H9 (cell line): ENCODE data around the gene SLC26A2. TPM values are rescaled to one million over a fixed set of nuclear protein-coding genes. Genes with fewer than 3 reads are reported as not detected.
"Not testable (repeated sequence)": the region's sequence is repeated elsewhere in the genome, so short reads cannot be mapped to it uniquely, and the experiment has no call there.

ENCODE experiments used
- DNase-seq: peaks from one replicate; pipeline ENCODE4 v3.0.0-alpha.2; 2017
- H2AFZ ChIP-seq: one replicate; pipeline ENCODE4 v1.6.1; 2013; ENCODE audit warnings: mild to moderate bottlenecking, low read length, control low read depth, moderate library complexity
- H2AK5ac ChIP-seq: 2 replicates; pipeline ENCODE4 v1.6.1; 2013; ENCODE audit warnings: low read length, control low read depth, mixed read lengths; ENCODE audit not compliant: insufficient read length
- H2BK120ac ChIP-seq: one replicate; pipeline ENCODE4 v1.6.1; 2013; ENCODE audit warnings: low read depth, mild to moderate bottlenecking, low read length, control low read depth, inconsistent platforms; ENCODE audit not compliant: poor library complexity, severe bottlenecking
- H2BK12ac ChIP-seq: 2 replicates; pipeline ENCODE4 v1.6.1; 2013; ENCODE audit warnings: low read length, control low read depth, mixed read lengths, low read depth; ENCODE audit not compliant: insufficient read length
- H2BK15ac ChIP-seq: 2 replicates; pipeline ENCODE4 v1.6.1; 2013; ENCODE audit warnings: low read depth, low read length, control low read depth
- H2BK20ac ChIP-seq: one replicate; pipeline ENCODE4 v1.6.1; 2013; ENCODE audit warnings: low read depth, mild to moderate bottlenecking, low read length, control low read depth, inconsistent platforms; ENCODE audit not compliant: poor library complexity, severe bottlenecking
- H2BK5ac ChIP-seq: 2 replicates; pipeline ENCODE4 v1.6.1; 2013; ENCODE audit warnings: low read length, control low read depth, mixed read lengths; ENCODE audit not compliant: insufficient read length
- H3K14ac ChIP-seq: 2 replicates; pipeline ENCODE4 v1.6.1; 2013; ENCODE audit warnings: low read length, control low read depth; ENCODE audit not compliant: insufficient read depth
- H3K18ac ChIP-seq: 2 replicates; pipeline ENCODE4 v1.6.1; 2013; ENCODE audit warnings: low read depth, mild to moderate bottlenecking, mixed read lengths, low read length, control low read depth; ENCODE audit not compliant: insufficient read length
- H3K23ac ChIP-seq: 2 replicates; pipeline ENCODE4 v1.6.1; 2013; ENCODE audit warnings: low read length, control low read depth, mixed read lengths, low read depth; ENCODE audit not compliant: insufficient read length
- H3K23me2 ChIP-seq: 2 replicates; pipeline ENCODE4 v1.6.1; 2013; ENCODE audit warnings: low read depth, mild to moderate bottlenecking, mixed read lengths, low read length, control low read depth; ENCODE audit not compliant: insufficient read length, poor library complexity, severe bottlenecking
- H3K27ac ChIP-seq: 2 replicates; pipeline ENCODE4 v1.5.1; 2013; ENCODE audit warnings: low read length, control low read depth, mixed read lengths, low read depth; ENCODE audit not compliant: insufficient read length
- H3K27me3 ChIP-seq: 2 replicates; pipeline ENCODE4 v1.6.1; 2013; ENCODE audit warnings: low read length, control low read depth, inconsistent platforms; ENCODE audit not compliant: insufficient read depth
- H3K4ac ChIP-seq: 2 replicates; pipeline ENCODE4 v1.6.1; 2013; ENCODE audit warnings: low read depth, mild to moderate bottlenecking, control low read depth, inconsistent platforms, low read length, moderate library complexity
- H3K4me1 ChIP-seq: 2 replicates; pipeline ENCODE4 v1.6.1; 2013; ENCODE audit warnings: low read length, control low read depth, inconsistent platforms; ENCODE audit not compliant: insufficient read depth
- H3K4me2 ChIP-seq: 2 replicates; pipeline ENCODE4 v1.6.1; 2013; ENCODE audit warnings: low read length, control low read depth, mixed read lengths; ENCODE audit not compliant: insufficient read length, insufficient read depth
- H3K56ac ChIP-seq: 2 replicates; pipeline ENCODE4 v1.6.1; 2013; ENCODE audit warnings: low read depth, mild to moderate bottlenecking, mixed read lengths, low read length, control low read depth; ENCODE audit not compliant: insufficient read length
- H3K79me1 ChIP-seq: 2 replicates; pipeline ENCODE4 v1.6.1; 2013; ENCODE audit warnings: low read depth, mild to moderate bottlenecking, moderate library complexity, low read length, control low read depth, inconsistent platforms; ENCODE audit not compliant: insufficient read depth, poor library complexity, severe bottlenecking
- H3K79me2 ChIP-seq: 2 replicates; pipeline ENCODE4 v1.6.1; 2013; ENCODE audit warnings: low read length, control low read depth, inconsistent platforms; ENCODE audit not compliant: insufficient read depth
- H3K9ac ChIP-seq: 2 replicates; pipeline ENCODE4 v1.6.1; 2013; ENCODE audit warnings: low read length, control low read depth, mixed read lengths; ENCODE audit not compliant: insufficient read length; ENCODE audit errors: extremely low read depth
- H3K9me3 ChIP-seq: one replicate; pipeline ENCODE4 v1.6.1; 2013; ENCODE audit warnings: low read depth, low read length, inconsistent platforms; ENCODE audit not compliant: control insufficient read depth
- H3T11ph ChIP-seq: one replicate; pipeline ENCODE4 v1.6.1; 2013; ENCODE audit warnings: mild to moderate bottlenecking, low read length, control low read depth, inconsistent platforms
- H4K20me1 ChIP-seq: one replicate; pipeline ENCODE4 v1.6.1; 2013; ENCODE audit not compliant: control insufficient read depth, insufficient read length, insufficient read depth
- H4K5ac ChIP-seq: 2 replicates; pipeline ENCODE4 v1.6.1; 2013; ENCODE audit warnings: low read depth, mild to moderate bottlenecking, mixed read lengths, low read length, control low read depth; ENCODE audit not compliant: insufficient read length
- H4K8ac ChIP-seq: replicated peaks from 2 replicates; pipeline ENCODE4 v1.6.1; 2013; ENCODE audit warnings: low read length, control low read depth, mixed read lengths, low read depth; ENCODE audit not compliant: insufficient read length
- H4K91ac ChIP-seq: 2 replicates; pipeline ENCODE4 v1.6.1; 2013; ENCODE audit warnings: low read depth, mild to moderate bottlenecking, moderate library complexity, mixed read lengths, low read length, control low read depth; ENCODE audit not compliant: insufficient read length
- H3K27ac Mint-ChIP-seq, 3 experiments: 2 replicates in 2 of 3; 3 replicates in 1 of 3; pipeline ENCODE4 v1.8.0; 2020 to 2021; ENCODE audit warnings: mixed read lengths in 3 of 3, mild to moderate bottlenecking in 1 of 3, moderate library complexity in 1 of 3
- H3K27me3 Mint-ChIP-seq: 2 replicates; pipeline ENCODE4 v1.8.0; 2021; ENCODE audit warnings: low read depth, mild to moderate bottlenecking, moderate library complexity, mixed read lengths
- H3K36me3 Mint-ChIP-seq, 3 experiments: 2 replicates in 2 of 3; 3 replicates in 1 of 3; pipeline ENCODE4 v1.8.0; 2020 to 2021; ENCODE audit warnings: low read depth in 3 of 3, mixed read lengths in 3 of 3; ENCODE audit not compliant: insufficient read depth in 1 of 3
- H3K4me1 Mint-ChIP-seq, 2 experiments: 2 replicates each; pipeline ENCODE4 v1.8.0; 2020; ENCODE audit warnings: mixed read lengths in 2 of 2
- H3K4me3 Mint-ChIP-seq, 2 experiments: 2 replicates in 1 of 2; 3 replicates in 1 of 2; pipeline ENCODE4 v1.8.0; 2020 to 2021; ENCODE audit warnings: mild to moderate bottlenecking in 2 of 2, mixed read lengths in 2 of 2, moderate library complexity in 1 of 2
- H3K9me3 Mint-ChIP-seq, 2 experiments: 2 replicates in 1 of 2; 3 replicates in 1 of 2; pipeline ENCODE4 v1.8.0; 2020; ENCODE audit warnings: mild to moderate bottlenecking in 2 of 2, mixed read lengths in 2 of 2, moderate library complexity in 1 of 2
- WGBS: extraction: QIAGEN DNeasy Blood & Tissue Kit; methylation state at CpG from one replicate; pipeline ENCODE4 v1.1.7; 2013; ENCODE audit warnings: missing lambda C conversion rate, low lambda C conversion rate, mixed read lengths; ENCODE audit not compliant: insufficient read length; ENCODE audit errors: extremely low coverage; 5-methylcytosine and 5-hydroxymethylcytosine counted together
- total RNA-seq: library from RNA; stranded (reverse); gene quantifications from 2 replicates; pipeline ENCODE4 v1.2.1, GENCODE V29; 2021

Gene SLC26A2
- total RNA-seq, 1 experiment from 2014 or later: 5.9 TPM

DNA sequence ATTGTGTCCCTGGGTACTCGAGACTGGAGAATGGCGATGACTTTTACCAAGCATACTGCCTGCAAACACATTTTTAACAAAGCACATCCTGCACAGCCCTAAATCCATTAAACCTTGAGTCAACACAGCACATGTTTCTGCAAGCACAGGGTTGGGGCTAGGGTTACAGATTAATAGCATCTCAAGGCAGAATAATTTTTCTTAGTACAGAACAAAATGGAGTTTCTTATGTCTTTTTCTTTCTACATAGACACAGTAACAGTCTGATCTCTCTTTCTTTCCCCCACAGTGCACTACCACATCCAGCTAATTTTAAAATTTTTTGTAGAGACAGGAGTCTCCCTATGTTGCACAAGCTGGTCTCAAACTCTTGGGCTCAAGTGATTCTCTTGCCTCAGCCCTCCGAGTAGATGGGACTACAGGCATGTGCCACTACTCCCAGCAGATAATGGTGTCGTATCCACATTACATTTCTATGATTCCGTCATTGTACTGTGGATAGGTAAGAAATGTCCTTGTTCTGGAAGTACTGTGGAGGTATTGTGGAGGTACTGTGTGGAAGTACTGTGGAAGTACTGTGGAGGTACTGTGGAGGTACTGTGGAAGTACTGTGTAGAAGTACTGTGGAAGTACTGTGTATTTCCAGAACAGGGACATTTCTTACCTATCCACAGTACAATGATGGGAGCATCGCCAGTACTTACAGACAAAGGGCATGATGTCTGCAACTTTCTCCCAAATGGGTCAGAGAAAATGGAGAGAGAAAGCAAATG is 17.2 kb upstream of the SLC26A2 start:
- not testable (repeated sequence) for H3K9me3 Mint-ChIP-seq, H3K27ac Mint-ChIP-seq, H3K18ac ChIP-seq, H2BK20ac ChIP-seq, H2AK5ac ChIP-seq, H3K27me3 ChIP-seq, H2BK12ac ChIP-seq, H3K27me3 Mint-ChIP-seq, DNase-seq, H3K23me2 ChIP-seq, H3K56ac ChIP-seq, H4K5ac ChIP-seq, H3K4ac ChIP-seq, H2BK120ac ChIP-seq, H3K4me1 ChIP-seq, H4K20me1 ChIP-seq, H3K9me3 ChIP-seq, H2BK15ac ChIP-seq, H3K36me3 Mint-ChIP-seq, H4K8ac ChIP-seq, H3K23ac ChIP-seq, H3K14ac ChIP-seq, H2BK5ac ChIP-seq, H3K79me2 ChIP-seq, H3K79me1 ChIP-seq, H4K91ac ChIP-seq, H3T11ph ChIP-seq, H3K9ac ChIP-seq, H3K4me2 ChIP-seq, H3K27ac ChIP-seq, H3K4me3 Mint-ChIP-seq, H2AFZ ChIP-seq
- H3K4me1 Mint-ChIP-seq: peaks cover 8 to 12% of the 10 kb centered on the region in 2 experiments
- no CpG with 5 or more reads among the region's 6 CpGs for WGBS
